ENCODE results near the gene SULT2B1. TPM values are rescaled to one million over a fixed set of nuclear protein-coding genes. Genes with fewer than 3 reads are reported as not detected.

Gene SULT2B1
- total RNA-seq, 2 experiments from 2014 or later, result not detected

DNA sequence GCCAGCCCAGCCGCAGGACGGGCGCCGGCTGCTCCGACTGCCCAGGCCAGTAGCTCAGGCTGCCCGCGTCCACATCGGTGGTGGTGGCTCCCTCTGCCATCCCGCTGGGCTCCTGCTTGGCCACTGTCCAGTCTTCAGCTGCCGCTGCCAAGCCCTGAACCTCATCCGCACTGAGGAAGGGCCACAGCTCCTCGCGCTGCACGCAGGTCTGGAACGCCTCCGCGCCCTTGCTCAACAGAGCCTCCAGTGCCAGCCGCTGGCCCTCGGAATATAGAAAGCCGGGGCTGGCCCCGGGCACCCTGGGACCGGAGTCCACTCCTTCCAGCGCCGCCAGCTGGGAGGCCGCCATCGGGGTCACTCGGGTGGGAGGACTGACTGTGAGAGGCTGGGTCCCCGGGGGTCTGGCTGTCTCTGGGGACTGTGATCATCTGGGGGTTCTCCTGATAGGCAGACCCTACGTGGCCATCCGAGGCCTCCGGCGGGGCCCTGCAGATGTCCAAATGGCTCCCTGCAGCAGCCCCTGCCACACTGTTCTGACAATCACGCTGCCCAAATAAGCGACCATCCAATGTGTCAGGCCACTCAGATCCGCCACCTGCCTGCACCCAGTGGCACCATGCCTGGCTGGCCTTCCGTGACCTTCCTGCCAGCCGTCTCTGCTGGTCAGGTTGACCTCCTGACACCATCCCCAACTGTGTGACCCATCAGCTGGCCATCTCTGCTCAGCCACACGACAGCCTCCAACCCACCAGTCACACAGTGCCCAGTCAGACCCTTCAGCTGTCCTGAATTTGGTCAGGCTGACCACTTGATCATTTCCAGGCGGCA, 61.3 kb downstream of the SULT2B1 start:
- H3K4me1 Mint-ChIP-seq (ENCODE audit: low read depth), result peaks cover 13% of the 10 kb centered on the region
- ChIA-PET CTCF (interaction anchor here (0.8 kb wide), 1 partner anchor 105 kb away, joined by 3 read pairs; no protein-coding TSS in a partner anchor), POLR2A (interaction anchor here (0.9 to 1.7 kb wide), 6 partner anchors 8 to 109 kb away, joined by 3 to 6 read pairs (median 4); no protein-coding TSS in a partner anchor)
- no peaks in the 10 kb centered on the region for H3K9me3 Mint-ChIP-seq
- H3K4me3 Mint-ChIP-seq, result no peak overlapping the region
- peaks cover 33% of the 10 kb centered on the region for H3K36me3 Mint-ChIP-seq (ENCODE audit: low read depth)
- intact Hi-C loops (cut with micrococcal nuclease), result no loop called here
- DNase-seq (no peak), ATAC-seq (no peak)
- no peaks in the 10 kb centered on the region for H3K27me3 Mint-ChIP-seq
- TF ChIP-seq, protein P1, sequence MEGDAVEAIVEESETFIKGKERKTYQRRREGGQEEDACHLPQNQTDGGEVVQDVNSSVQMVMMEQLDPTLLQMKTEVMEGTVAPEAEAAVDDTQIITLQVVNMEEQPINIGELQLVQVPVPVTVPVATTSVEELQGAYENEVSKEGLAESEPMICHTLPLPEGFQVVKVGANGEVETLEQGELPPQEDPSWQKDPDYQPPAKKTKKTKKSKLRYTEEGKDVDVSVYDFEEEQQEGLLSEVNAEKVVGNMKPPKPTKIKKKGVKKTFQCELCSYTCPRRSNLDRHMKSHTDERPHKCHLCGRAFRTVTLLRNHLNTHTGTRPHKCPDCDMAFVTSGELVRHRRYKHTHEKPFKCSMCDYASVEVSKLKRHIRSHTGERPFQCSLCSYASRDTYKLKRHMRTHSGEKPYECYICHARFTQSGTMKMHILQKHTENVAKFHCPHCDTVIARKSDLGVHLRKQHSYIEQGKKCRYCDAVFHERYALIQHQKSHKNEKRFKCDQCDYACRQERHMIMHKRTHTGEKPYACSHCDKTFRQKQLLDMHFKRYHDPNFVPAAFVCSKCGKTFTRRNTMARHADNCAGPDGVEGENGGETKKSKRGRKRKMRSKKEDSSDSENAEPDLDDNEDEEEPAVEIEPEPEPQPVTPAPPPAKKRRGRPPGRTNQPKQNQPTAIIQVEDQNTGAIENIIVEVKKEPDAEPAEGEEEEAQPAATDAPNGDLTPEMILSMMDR (IDR thresholded peaks at IDR 0.05), result no peak
- H3K27ac Mint-ChIP-seq, result no peak overlapping the region

DNA sequence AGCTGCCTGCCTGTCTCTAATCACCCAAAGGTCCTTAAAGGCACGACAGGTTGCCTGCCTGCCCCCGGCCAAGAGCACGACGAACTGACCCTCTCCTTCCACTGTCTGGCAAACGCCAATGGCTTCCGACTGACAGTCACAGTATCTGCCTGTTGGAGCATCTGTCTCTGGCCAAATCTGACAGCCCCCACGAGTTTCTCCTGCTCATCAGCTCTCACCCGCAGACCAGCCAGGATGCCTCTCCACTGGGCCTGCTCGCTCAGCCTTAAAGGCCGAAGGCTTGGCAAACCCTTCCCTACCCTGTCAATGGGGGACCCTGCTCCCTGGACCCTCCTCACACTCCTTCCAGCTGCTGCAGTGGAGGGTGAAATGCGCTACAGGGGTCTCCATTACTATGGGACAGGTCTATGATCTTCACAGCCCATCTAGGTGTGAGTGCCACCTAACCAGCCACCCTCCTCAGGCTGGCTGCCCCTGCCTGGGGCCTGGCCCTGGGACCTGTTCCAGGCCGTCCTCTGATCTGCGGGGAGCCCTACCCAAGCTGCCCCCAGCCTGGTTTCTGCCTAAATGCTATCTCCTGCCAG, 62.0 kb downstream of the SULT2B1 start:
- Mint-ChIP-seq H3K36me3 (ENCODE audit: low read depth) (peaks cover 40% of the 10 kb centered on the region), H3K27ac (peak overlapping the region; percentile 3), H3K27me3 (no peaks in the 10 kb centered on the region), H3K4me1 (ENCODE audit: low read depth) (peaks cover 13% of the 10 kb centered on the region), H3K9me3 (no peaks in the 10 kb centered on the region), H3K4me3 (no peak overlapping the region)
- no peak for DNase-seq
- intact Hi-C loops (cut with micrococcal nuclease), result no loop called here
- TF ChIP-seq, protein P1 (IDR thresholded peaks at IDR 0.05), result no peak
- ChIA-PET CTCF (interaction anchor here (0.8 kb wide), 1 partner anchor 106 kb away, joined by 3 read pairs; no protein-coding TSS in a partner anchor), POLR2A (interaction anchor here (0.7 to 10.8 kb wide), 11 partner anchors 8 to 280 kb away, joined by 3 to 154 read pairs (median 3); partner anchors contain the start of gene DBP)
- peak; percentile 3 for ATAC-seq

DNA sequence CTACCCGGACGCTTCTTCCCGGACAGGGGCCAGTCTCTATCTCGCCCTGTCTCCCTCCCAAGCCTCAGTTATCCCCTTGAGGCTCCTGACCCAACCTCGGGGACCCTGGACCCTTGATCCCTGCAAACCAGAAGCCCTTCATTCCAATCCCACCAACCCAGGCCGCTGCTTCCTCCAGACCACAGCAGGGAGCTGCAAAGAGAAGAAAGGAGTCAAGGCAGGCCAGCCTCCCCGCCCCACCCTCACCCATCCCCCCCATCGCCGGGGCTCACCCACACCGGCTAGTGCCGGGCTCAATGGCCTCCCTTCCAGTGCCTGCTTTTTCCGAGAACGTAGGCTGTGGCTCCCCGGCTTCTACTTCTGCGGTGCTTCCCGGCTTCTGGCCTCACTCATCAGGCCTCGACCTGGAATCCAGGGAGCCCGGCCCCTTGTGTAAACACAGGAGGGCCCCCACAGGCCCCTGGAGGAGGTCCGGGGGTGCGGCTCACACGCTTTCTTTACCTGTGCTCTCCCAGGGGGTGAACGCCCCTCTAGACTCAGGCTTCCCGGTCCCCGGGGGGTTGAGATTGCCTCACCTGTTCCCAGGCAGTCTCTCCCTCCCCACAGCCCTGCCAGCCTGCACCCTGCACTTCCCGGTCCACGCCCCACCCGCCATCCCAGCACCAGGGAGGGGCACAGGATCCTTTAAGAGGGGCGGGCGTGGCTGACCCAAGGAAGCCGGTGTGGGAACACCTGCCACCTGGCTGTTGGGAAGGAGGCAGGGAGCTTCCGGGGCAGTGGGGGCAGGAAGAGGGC, 62.7 kb downstream of the SULT2B1 start, which contains the start of gene FAM83E:
Gene FAM83E (minus strand): TSS at position 641 of the 795 bp plus-strand sequence. CDS start 1,704 bp downstream, outside the sequence.
- intact Hi-C loops (cut with micrococcal nuclease), result no loop called here
- H3K27me3 Mint-ChIP-seq, result no peaks in the 10 kb centered on the region
- DNase-seq (peak; percentile 37), ATAC-seq (no peak)
- TF ChIP-seq, protein P1 (IDR thresholded peaks at IDR 0.05), result no peak
- H3K27ac Mint-ChIP-seq, result peak within 1 kb of the TSS; percentile 27
- H3K36me3 Mint-ChIP-seq (ENCODE audit: low read depth), result peaks cover 43% of the 10 kb centered on the region
- peak within 1 kb of the TSS; percentile 93 for H3K4me3 Mint-ChIP-seq
- peaks cover 13% of the 10 kb centered on the region for H3K4me1 Mint-ChIP-seq (ENCODE audit: low read depth)
- CTCF ChIA-PET, result interaction anchor here (0.8 kb wide), 1 partner anchor 107 kb away, joined by 3 read pairs; no protein-coding TSS in a partner anchor
- H3K9me3 Mint-ChIP-seq, result no peaks in the 10 kb centered on the region
- POLR2A ChIA-PET, result interaction anchor here (0.6 to 10.8 kb wide), 11 partner anchors 9 to 908 kb away, joined by 3 to 154 read pairs (median 3); partner anchors contain the start of gene DBP

DNA sequence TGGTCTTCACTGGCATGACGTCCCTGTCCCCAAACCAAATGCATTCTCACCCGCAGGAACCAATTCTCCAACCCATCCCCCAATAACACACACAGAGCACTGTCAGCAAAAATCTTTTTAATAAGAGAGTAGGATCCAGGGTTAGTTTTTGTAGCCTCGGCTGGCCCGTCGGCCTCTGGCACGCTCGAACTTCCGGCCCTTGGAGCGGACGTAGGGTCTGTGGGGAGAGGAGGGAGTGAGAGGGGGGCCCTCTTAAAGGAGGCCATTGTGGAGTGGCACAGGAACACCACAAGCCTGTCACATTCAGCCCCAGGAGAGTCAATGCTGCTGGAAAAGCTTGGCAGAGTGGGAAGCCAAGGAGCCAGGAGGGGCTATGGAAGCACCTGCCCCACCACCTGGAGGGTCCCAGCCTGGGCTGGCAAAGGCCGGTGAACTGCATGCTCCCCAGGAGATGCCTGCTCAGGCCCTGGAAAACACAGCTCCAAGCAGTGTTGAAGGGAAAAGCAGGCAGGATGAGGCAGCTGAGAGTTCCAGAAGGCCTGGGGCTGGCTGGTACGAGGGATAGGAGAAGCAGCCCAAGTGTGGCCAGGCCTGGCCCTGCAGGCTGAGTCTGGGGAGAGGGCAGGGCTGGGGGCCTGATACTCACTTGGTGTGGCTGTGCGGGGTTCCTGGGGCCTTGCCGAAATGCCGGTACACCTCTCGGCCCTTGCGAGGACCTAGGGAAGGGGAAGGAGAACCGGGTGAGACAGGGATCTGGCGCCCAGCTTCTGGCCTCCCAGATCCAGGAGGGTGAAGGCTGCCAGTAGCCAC, 63.5 kb downstream of the SULT2B1 start:
- ChIA-PET POLR2A (interaction anchor here (0.6 to 10.8 kb wide), 14 partner anchors 8 to 909 kb away, joined by 3 to 154 read pairs (median 4); partner anchors contain the start of genes DBP and SPACA4), CTCF (no interaction called here)
- DNase-seq, result no peak
- TF ChIP-seq, protein P1 (IDR thresholded peaks at IDR 0.05), result no peak
- no peak for ATAC-seq
- H3K4me3 Mint-ChIP-seq, result peak overlapping the region; percentile 93
- peak overlapping the region; percentile 27 for H3K27ac Mint-ChIP-seq
- no peaks in the 10 kb centered on the region for H3K9me3 Mint-ChIP-seq
- intact Hi-C loops (cut with micrococcal nuclease), result no loop called here
- H3K36me3 Mint-ChIP-seq (ENCODE audit: low read depth), result peaks cover 49% of the 10 kb centered on the region
- H3K27me3 Mint-ChIP-seq, result no peaks in the 10 kb centered on the region
- peaks cover 20% of the 10 kb centered on the region for H3K4me1 Mint-ChIP-seq (ENCODE audit: low read depth)

All from activated CD8-positive, alpha-beta T cell treated with anti-CD3 and anti-CD28 coated beads for 36 hours (primary cell).